MM.1S (cell line): Measurements from ENCODE around the gene CRY1.

Experiments
- DNase-seq: peaks from one replicate; pipeline ENCODE4 v3.0.0-alpha.2; 2015
- H2AFZ ChIP-seq: fragments of 300-600 bp; sonication (generic); 2 replicates; pipeline ENCODE4 v1.6.0; 2016; ENCODE audit warnings: antibody characterized with exemption, low read length
- H3F3A ChIP-seq: fragments of 300-600 bp; sonication (generic); 2 replicates; pipeline ENCODE4 v1.6.1; 2016; ENCODE audit warnings: mild to moderate bottlenecking, antibody characterized with exemption, low read length, moderate library complexity, mixed read lengths; ENCODE audit not compliant: insufficient read depth
- H3K27ac ChIP-seq: fragments of 300-600 bp; sonication (generic); 2 replicates; pipeline ENCODE4 v1.5.1; 2016; ENCODE audit warnings: mild to moderate bottlenecking, low read length
- H3K27me3 ChIP-seq: fragments of 300-600 bp; sonication (generic); replicated peaks from 2 replicates; pipeline ENCODE4 v1.6.0; 2016; ENCODE audit warnings: low read length; ENCODE audit not compliant: insufficient read depth
- H3K36me3 ChIP-seq: fragments of 300-600 bp; sonication (generic); replicated peaks from 2 replicates; pipeline ENCODE4 v1.6.1; 2016; ENCODE audit warnings: mild to moderate bottlenecking, low read length, mixed read lengths; ENCODE audit not compliant: insufficient read depth
- H3K4me1 ChIP-seq: fragments of 300-600 bp; sonication (generic); 2 replicates; pipeline ENCODE4 v1.6.1; 2016; ENCODE audit warnings: low read length, mixed read lengths
- H3K4me2 ChIP-seq: fragments of 300-600 bp; sonication (generic); 2 replicates; pipeline ENCODE4 v1.6.0; 2016; ENCODE audit warnings: low read depth, low read length
- H3K4me3 ChIP-seq: fragments of 300-600 bp; sonication (generic); 2 replicates; pipeline ENCODE4 v1.5.1; 2016; ENCODE audit warnings: low read length, mixed read lengths
- H3K79me2 ChIP-seq: fragments of 300-600 bp; sonication (generic); 2 replicates; pipeline ENCODE4 v1.6.1; 2016; ENCODE audit warnings: mixed run types, low read length, mixed read lengths
- H3K9ac ChIP-seq: fragments of 300-600 bp; sonication (generic); 2 replicates; pipeline ENCODE4 v1.6.1; 2016; ENCODE audit warnings: low read length, mixed read lengths
- H3K9me2 ChIP-seq: fragments of 300-600 bp; sonication (generic); replicated peaks from 2 replicates; pipeline ENCODE4 v1.6.1; 2016; ENCODE audit warnings: mild to moderate bottlenecking, low read length, mixed read lengths; ENCODE audit not compliant: insufficient read depth
- H3K9me3 ChIP-seq: fragments of 300-600 bp; sonication (generic); replicated peaks from 2 replicates; pipeline ENCODE4 v1.6.1; 2016; ENCODE audit warnings: mild to moderate bottlenecking, low read length, mixed read lengths; ENCODE audit not compliant: insufficient read depth
- H4K20me1 ChIP-seq: fragments of 300-600 bp; sonication (generic); 2 replicates; pipeline ENCODE4 v1.6.1; 2016; ENCODE audit warnings: mild to moderate bottlenecking, low read length, moderate library complexity, mixed read lengths; ENCODE audit not compliant: insufficient read depth
- EZH2 ChIP-seq: fragments of 300-600 bp; sonication (generic); optimal IDR thresholded peaks from 2 replicates; pipeline ENCODE3; 2017; ENCODE audit warnings: low read depth, mild to moderate bottlenecking, antibody characterized with exemption, low read length, mixed read lengths
- EZH2phosphoT487 ChIP-seq: fragments of 300-600 bp; sonication (generic); IDR thresholded peaks from 2 replicates; pipeline ENCODE4 v1.6.1; 2018; ENCODE audit warnings: antibody characterized with exemption, low read length
- TF ChIP-seq, protein P1 (sequence below): fragments of 300-600 bp; sonication (generic); IDR thresholded peaks from 2 replicates; pipeline ENCODE4 v1.5.1; 2016; ENCODE audit warnings: antibody characterized with exemption, low read length, mixed read lengths

Gene CRY1

GRCh38 chr12:106962286-106962685, 131.1 kb downstream of the CRY1 start:
- Histone ChIP-seq H3K36me3 (no peaks in the 10 kb centered on the region), H2AFZ (no peak overlapping the region), H3K9me2 (no peaks in the 10 kb centered on the region), H3K9ac (no peak overlapping the region), H3F3A (no peaks in the 10 kb centered on the region), H3K79me2 (peaks cover 14% of the 10 kb centered on the region; the same call in 1 of the 2 replicates), H3K27me3 (no peaks in the 10 kb centered on the region), H4K20me1 (no peaks in the 10 kb centered on the region), H3K27ac (no peak overlapping the region), H3K4me2 (no peak overlapping the region), H3K4me1 (peaks cover 5% of the 10 kb centered on the region), H3K4me3 (no peak overlapping the region), H3K9me3 (no peaks in the 10 kb centered on the region)
- TF ChIP-seq EZH2 (no peak), EZH2phosphoT487 (no peak)
- TF ChIP-seq, protein P1, sequence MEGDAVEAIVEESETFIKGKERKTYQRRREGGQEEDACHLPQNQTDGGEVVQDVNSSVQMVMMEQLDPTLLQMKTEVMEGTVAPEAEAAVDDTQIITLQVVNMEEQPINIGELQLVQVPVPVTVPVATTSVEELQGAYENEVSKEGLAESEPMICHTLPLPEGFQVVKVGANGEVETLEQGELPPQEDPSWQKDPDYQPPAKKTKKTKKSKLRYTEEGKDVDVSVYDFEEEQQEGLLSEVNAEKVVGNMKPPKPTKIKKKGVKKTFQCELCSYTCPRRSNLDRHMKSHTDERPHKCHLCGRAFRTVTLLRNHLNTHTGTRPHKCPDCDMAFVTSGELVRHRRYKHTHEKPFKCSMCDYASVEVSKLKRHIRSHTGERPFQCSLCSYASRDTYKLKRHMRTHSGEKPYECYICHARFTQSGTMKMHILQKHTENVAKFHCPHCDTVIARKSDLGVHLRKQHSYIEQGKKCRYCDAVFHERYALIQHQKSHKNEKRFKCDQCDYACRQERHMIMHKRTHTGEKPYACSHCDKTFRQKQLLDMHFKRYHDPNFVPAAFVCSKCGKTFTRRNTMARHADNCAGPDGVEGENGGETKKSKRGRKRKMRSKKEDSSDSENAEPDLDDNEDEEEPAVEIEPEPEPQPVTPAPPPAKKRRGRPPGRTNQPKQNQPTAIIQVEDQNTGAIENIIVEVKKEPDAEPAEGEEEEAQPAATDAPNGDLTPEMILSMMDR, result no peak
- DNase-seq, result no peak

- TF ChIP-seq, protein P1, result no peak
- TF ChIP-seq EZH2phosphoT487 (no peak), EZH2 (no peak)
- no peaks in the 10 kb centered on the region for H3K9me2 ChIP-seq
- H3K9me3 ChIP-seq, result no peaks in the 10 kb centered on the region
- peaks cover 14% of the 10 kb centered on the region; the same call in 1 of the 2 replicates for H3K79me2 ChIP-seq
- no peaks in the 10 kb centered on the region for H3K27me3 ChIP-seq
- no peak overlapping the region for H3K4me3 ChIP-seq
- no peak overlapping the region for H2AFZ ChIP-seq
- H3K9ac ChIP-seq, result no peak overlapping the region
- DNase-seq, result no peak
- H4K20me1 ChIP-seq, result no peaks in the 10 kb centered on the region
- no peaks in the 10 kb centered on the region for H3F3A ChIP-seq
- H3K4me1 ChIP-seq, result peaks cover 5% of the 10 kb centered on the region
- H3K27ac ChIP-seq, result no peak overlapping the region
- H3K4me2 ChIP-seq, result no peak overlapping the region
- no peaks in the 10 kb centered on the region for H3K36me3 ChIP-seq
Observed at GRCh38 chr12:106960443-106960842, 132.9 kb downstream of the CRY1 start.

DNA sequence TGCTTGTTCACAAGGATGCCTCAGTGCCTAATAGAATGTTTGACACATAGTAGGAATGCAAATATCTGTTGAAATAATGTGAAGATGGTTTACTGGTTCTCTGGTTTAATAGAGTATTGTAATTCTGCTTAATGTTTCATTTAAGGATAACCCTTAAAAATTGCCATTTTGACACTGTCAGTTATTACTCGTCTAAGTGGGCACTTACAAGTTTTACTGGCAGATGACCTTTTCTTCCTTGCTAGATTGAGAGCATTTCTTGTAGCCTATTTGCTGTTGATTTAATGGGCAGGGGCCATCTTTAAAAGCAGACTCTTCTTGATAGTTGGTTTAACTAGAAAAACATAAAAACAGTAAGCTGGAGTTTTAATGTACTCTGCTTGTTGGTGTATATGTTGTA, 135.8 kb downstream of the CRY1 start:
- H3F3A ChIP-seq, result no peaks in the 10 kb centered on the region

More for the DNA sequence above, 135.8 kb downstream of the CRY1 start:
- Histone ChIP-seq H3K4me2 (peak overlapping the region; percentile 75), H3K4me3 (peak overlapping the region; percentile 92), H3K27ac (no peak overlapping the region), H3K36me3 (no peaks in the 10 kb centered on the region), H3K9ac (no peak overlapping the region; the same call in 1 of the 2 replicates), H3K9me2 (no peaks in the 10 kb centered on the region), H4K20me1 (no peaks in the 10 kb centered on the region), H3K4me1 (peaks cover 5% of the 10 kb centered on the region), H3K79me2 (peaks cover 14% of the 10 kb centered on the region; the same call in 1 of the 2 replicates), H3K27me3 (no peaks in the 10 kb centered on the region), H3K9me3 (no peaks in the 10 kb centered on the region), H2AFZ (no peak overlapping the region)
- no peak for TF ChIP-seq EZH2phosphoT487
- TF ChIP-seq, protein P1, result no peak
- DNase-seq, result no peak
